ENCODE results near the gene BNC2.

- TF ChIP-seq CTCF (IDR thresholded peaks at IDR 0.05; ENCODE audit: low read length) = no peak
- TF ChIP-seq EZH2 (IDR thresholded peaks at IDR 0.05; ENCODE audit: borderline replicate concordance, low read length) = no peak
Measured at GRCh38 chr9:16425562-16426231, 444.8 kb downstream of the BNC2 start.
